Endothelial cell of umbilical vein (primary cell): ENCODE measurements around the gene ABI2. TPM values are rescaled to one million over a fixed set of nuclear protein-coding genes. Genes with fewer than 3 reads are reported as not detected.

ENCODE experiments used
- BruUV-seq: library from RNA; stranded (reverse); fragments of 400-500 nt; replicated peaks from 2 replicates; lab custom pipeline; 2021; lab: Mats Ljungman, UMichigan
- CTCF ChIA-PET: fragments of 300-600, 350-600 bp; sonication (Branson Sonifier 250); formaldehyde crosslinking; loops from one replicate; lab custom pipeline; 2021; ENCODE audit warnings: antibody characterized with exemption, inconsistent platforms; lab: Charles Lee
- POLR2A ChIA-PET: fragments of 300-600, 350-600 bp; sonication (Branson Sonifier 250); formaldehyde crosslinking; loops from one replicate; lab custom pipeline; 2021; ENCODE audit warnings: antibody characterized with exemption, inconsistent platforms; lab: Charles Lee
- DNase-seq: peaks from one replicate; pipeline ENCODE4 v3.0.0-alpha.2; 2011; ENCODE audit warnings: low read depth, low spot score
- FAIRE-seq: peaks from 2 replicates; lab custom pipeline; 2011; peaks lifted over from hg19 to GRCh38; lab: Jason Lieb, UNC
- H2AFZ ChIP-seq: 2 replicates; pipeline ENCODE4 v1.6.0; 2012; ENCODE audit warnings: low read depth, low read length, control low read depth, inconsistent platforms
- H3K27ac ChIP-seq: 2 replicates; pipeline ENCODE4 v1.5.1; 2011; ENCODE audit warnings: low read depth, mild to moderate bottlenecking, control low read depth, low read length, moderate library complexity; ENCODE audit not compliant: insufficient read depth
- H3K27me3 ChIP-seq, 2 experiments: 2 replicates each; pipeline versions ENCODE4 v1.6.0 to v1.6.1; 2011; ENCODE audit warnings: low read length in 2 of 2, mixed read lengths in 1 of 2; ENCODE audit not compliant: control insufficient read depth in 2 of 2, insufficient read depth in 2 of 2
- H3K36me3 ChIP-seq, 2 experiments: 2 replicates in 1 of 2; 3 replicates in 1 of 2; pipeline ENCODE4 v1.5.1; 2011; ENCODE audit warnings: low read length in 2 of 2, mild to moderate bottlenecking in 1 of 2, moderate library complexity in 1 of 2; ENCODE audit not compliant: control insufficient read depth in 2 of 2, insufficient read depth in 2 of 2; ENCODE audit errors: extremely low read depth in 1 of 2
- H3K4me1 ChIP-seq: 3 replicates; pipeline ENCODE4 v1.5.1; 2011; ENCODE audit warnings: mild to moderate bottlenecking, low read length; ENCODE audit not compliant: control insufficient read depth, insufficient read depth; ENCODE audit errors: extremely low read depth
- H3K4me2 ChIP-seq: 2 replicates; pipeline ENCODE4 v1.6.1; 2011; ENCODE audit warnings: low read length, control low read depth, mixed read lengths; ENCODE audit not compliant: insufficient read depth
- H3K4me3 ChIP-seq, 3 experiments: fragments of 200-600 bp in 1 of 3; sonication (generic), shearing (Covaris generic) in 1 of 3; replicated peaks in 1 of 3; 2 replicates each; pipeline ENCODE4 v1.5.1; 2011 to 2016; ENCODE audit warnings: control low read depth in 3 of 3, low read length in 3 of 3, mild to moderate bottlenecking in 2 of 3, inconsistent platforms in 1 of 3, low read depth in 1 of 3, moderate library complexity in 1 of 3; ENCODE audit not compliant: insufficient read depth in 1 of 3
- H3K79me2 ChIP-seq: 2 replicates; pipeline ENCODE4 v1.6.0; 2012; ENCODE audit warnings: low read length, inconsistent platforms; ENCODE audit not compliant: control insufficient read depth, insufficient read depth
- H3K9ac ChIP-seq: replicated peaks from 2 replicates; pipeline ENCODE3; 2011; ENCODE audit warnings: low read length, control low read depth; ENCODE audit not compliant: insufficient read depth; ENCODE audit errors: extremely low read depth
- H3K9me1 ChIP-seq: replicated peaks from 3 replicates; pipeline ENCODE4 v1.6.0; 2011; ENCODE audit warnings: mild to moderate bottlenecking, low read length; ENCODE audit not compliant: control insufficient read depth, insufficient read depth; ENCODE audit errors: extremely low read depth
- H3K9me3 ChIP-seq: replicated peaks from 2 replicates; pipeline ENCODE4 v1.5.1; 2012; ENCODE audit warnings: low read length, inconsistent platforms; ENCODE audit not compliant: control insufficient read depth, insufficient read depth
- H4K20me1 ChIP-seq: replicated peaks from 2 replicates; pipeline ENCODE3; 2011; ENCODE audit warnings: mild to moderate bottlenecking, low read length; ENCODE audit not compliant: control insufficient read depth, insufficient read depth; ENCODE audit errors: extremely low read depth
- CTCF ChIP-seq, 2 donors: IDR thresholded peaks; 1 replicate in 1 of 2; 2 replicates in 1 of 2; pipeline ENCODE4 v1.5.1; 2011; ENCODE audit warnings: low read length in 2 of 2, mild to moderate bottlenecking in 2 of 2, moderate library complexity in 2 of 2, control low read depth in 1 of 2, inconsistent platforms in 1 of 2, low read depth in 1 of 2; ENCODE audit not compliant: insufficient read depth in 1 of 2; ENCODE audit errors: extremely low read depth in 1 of 2
- EZH2 ChIP-seq: IDR thresholded peaks from 2 replicates; pipeline ENCODE4 v1.6.1; 2012; ENCODE audit warnings: borderline replicate concordance, low read depth, mild to moderate bottlenecking, moderate library complexity, low read length, inconsistent platforms; ENCODE audit not compliant: severe bottlenecking
- FOS ChIP-seq: IDR thresholded peaks from 2 replicates; pipeline ENCODE4 v1.6.1; 2011; ENCODE audit warnings: mild to moderate bottlenecking, low read length, moderate library complexity, borderline replicate concordance; ENCODE audit not compliant: insufficient read depth
- GATA2 ChIP-seq: IDR thresholded peaks from 2 replicates; pipeline ENCODE4 v1.7.0; 2011; ENCODE audit warnings: low read depth, mild to moderate bottlenecking, moderate library complexity, mixed read lengths, low read length; ENCODE audit not compliant: insufficient read length, insufficient read depth
- JUN ChIP-seq: IDR thresholded peaks from 2 replicates; pipeline ENCODE4 v1.6.1; 2011; ENCODE audit warnings: borderline replicate concordance, low read depth; ENCODE audit not compliant: insufficient read length, insufficient read depth
- MYC ChIP-seq: IDR thresholded peaks from one replicate; pipeline ENCODE4 v1.6.1; 2011; ENCODE audit warnings: mild to moderate bottlenecking, low read depth, low read length
- POLR2A ChIP-seq: IDR thresholded peaks from 2 replicates; pipeline ENCODE4 v1.6.1; 2012; ENCODE audit warnings: low read depth, mild to moderate bottlenecking, control low read depth, low read length
- POLR2AphosphoS5 ChIP-seq: IDR thresholded peaks from 2 replicates; pipeline ENCODE4 v1.6.1; 2012; ENCODE audit warnings: low read depth, mild to moderate bottlenecking, control low read depth, low read length, moderate library complexity; ENCODE audit not compliant: insufficient read depth
- dilution Hi-C: fragments of 300-500 bp; cut with MboI; formaldehyde crosslinking; loops from one replicate; pipeline ENCODE4 v1.15.0; 2019; ENCODE audit warnings: low sequenced_read_pairs; ENCODE audit not compliant: extremely low pct_ligation_motif_present
- intact Hi-C: fragments of 100-400 bp; cut with micrococcal nuclease; formaldehyde crosslinking; loops from one replicate; pipeline ENCODE4 v1.10.0; 2022
- polyA plus RNA-seq, 4 experiments: library from polyadenylated mRNA; depleted of rRNA in 3 of 4; stranded (reverse) in 3 of 4; unstranded in 1 of 4; fragments of >200 nt; gene quantifications; 2 replicates each; pipeline versions ENCODE4 v1.2.1 to v1.2.3, GENCODE V29; 2011 to 2012; ENCODE audit warnings: missing spikeins in 1 of 4
- total RNA-seq: library from RNA; stranded (reverse); gene quantifications from 2 replicates; pipeline ENCODE4 v1.2.3, GENCODE V29; 2021
- TF ChIP-seq, protein P1 (sequence below): IDR thresholded peaks from 2 replicates; pipeline ENCODE4 v1.6.1; 2011; ENCODE audit not compliant: insufficient read depth, insufficient read length

Gene ABI2
- total and polyA plus RNA-seq, 2 donors (not counting 3 experiments of a cell fraction or from before 2014, with no cell fraction given) = 35.7 to 61.0 TPM

DNA sequence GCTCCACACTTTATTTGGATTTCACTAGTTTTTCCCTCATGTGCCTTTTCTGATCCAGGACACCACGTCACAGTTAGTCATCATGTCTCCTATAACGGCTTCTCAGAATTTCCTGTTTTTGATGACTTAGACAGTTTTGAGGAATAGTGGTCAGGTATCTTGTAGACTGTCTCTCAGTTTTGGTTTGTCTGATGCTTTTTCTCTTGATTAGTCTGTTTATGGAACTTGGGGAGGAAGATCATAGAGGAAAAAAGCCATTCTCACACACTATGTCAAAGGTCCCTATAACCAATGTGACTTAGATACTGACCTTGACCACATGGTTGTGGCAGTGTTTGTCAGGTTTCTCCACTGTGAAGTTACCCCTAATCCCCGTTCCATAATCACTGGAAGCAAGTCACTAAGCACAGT lies 117.9 kb downstream of the ABI2 start:
- no peak overlapping the region for H2AFZ ChIP-seq
- no peaks in the 10 kb centered on the region for H3K9me1 ChIP-seq
- peak; percentile 83 for DNase-seq
- dilution Hi-C loops = no loop called here
- peak overlapping the region; percentile 85 for H3K27ac ChIP-seq
- FAIRE-seq = peak; percentile 90
- TSS peak; percentile 67 for BruUV-seq
- peaks cover 2 to 18% of the 10 kb centered on the region in 2 experiments for H3K36me3 ChIP-seq
- no peaks in the 10 kb centered on the region for H3K9me3 ChIP-seq
- peak overlapping the region; percentile 26 for H3K9ac ChIP-seq
- H3K79me2 ChIP-seq = peaks cover 2% of the 10 kb centered on the region
- peaks cover 33% of the 10 kb centered on the region for H3K4me1 ChIP-seq
- TF ChIP-seq EZH2 = no peak
- TF ChIP-seq MYC = no peak
- TF ChIP-seq FOS = peak; percentile 87
- no peak for TF ChIP-seq GATA2
- TF ChIP-seq POLR2AphosphoS5 = peak; percentile 45
- no peak for TF ChIP-seq CTCF (IDR thresholded peaks at IDR 0.05; ENCODE audit: extremely low read depth in 1 of 2, insufficient read depth in 1 of 2, low read depth in 1 of 2, low read length in 2 of 2)
- TF ChIP-seq, protein P1, sequence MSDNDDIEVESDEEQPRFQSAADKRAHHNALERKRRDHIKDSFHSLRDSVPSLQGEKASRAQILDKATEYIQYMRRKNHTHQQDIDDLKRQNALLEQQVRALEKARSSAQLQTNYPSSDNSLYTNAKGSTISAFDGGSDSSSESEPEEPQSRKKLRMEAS = no peak
- peak; percentile 50 for TF ChIP-seq JUN
- TF ChIP-seq POLR2A = no peak
- POLR2A ChIA-PET = no interaction called here
- CTCF ChIA-PET = interaction anchor here (0.9 kb wide), 1 partner anchor 463 kb away, joined by 3 read pairs; no protein-coding TSS in a partner anchor
- intact Hi-C loops = no loop called here
- no peak overlapping the region for H3K4me3 ChIP-seq
- no peaks in the 10 kb centered on the region for H3K27me3 ChIP-seq
- peak overlapping the region; percentile 43 for H3K4me2 ChIP-seq
- H4K20me1 ChIP-seq = no peaks in the 10 kb centered on the region
